ENCODE results near the gene ZBTB42.
"Not testable (repeated sequence)": the region's sequence is repeated elsewhere in the genome, so short reads cannot be mapped to it uniquely, and the experiment has no call there.

GRCh38 chr14:104814701-104815100, 13.8 kb downstream of the ZBTB42 start:
- TF ChIP-seq, protein P1, sequence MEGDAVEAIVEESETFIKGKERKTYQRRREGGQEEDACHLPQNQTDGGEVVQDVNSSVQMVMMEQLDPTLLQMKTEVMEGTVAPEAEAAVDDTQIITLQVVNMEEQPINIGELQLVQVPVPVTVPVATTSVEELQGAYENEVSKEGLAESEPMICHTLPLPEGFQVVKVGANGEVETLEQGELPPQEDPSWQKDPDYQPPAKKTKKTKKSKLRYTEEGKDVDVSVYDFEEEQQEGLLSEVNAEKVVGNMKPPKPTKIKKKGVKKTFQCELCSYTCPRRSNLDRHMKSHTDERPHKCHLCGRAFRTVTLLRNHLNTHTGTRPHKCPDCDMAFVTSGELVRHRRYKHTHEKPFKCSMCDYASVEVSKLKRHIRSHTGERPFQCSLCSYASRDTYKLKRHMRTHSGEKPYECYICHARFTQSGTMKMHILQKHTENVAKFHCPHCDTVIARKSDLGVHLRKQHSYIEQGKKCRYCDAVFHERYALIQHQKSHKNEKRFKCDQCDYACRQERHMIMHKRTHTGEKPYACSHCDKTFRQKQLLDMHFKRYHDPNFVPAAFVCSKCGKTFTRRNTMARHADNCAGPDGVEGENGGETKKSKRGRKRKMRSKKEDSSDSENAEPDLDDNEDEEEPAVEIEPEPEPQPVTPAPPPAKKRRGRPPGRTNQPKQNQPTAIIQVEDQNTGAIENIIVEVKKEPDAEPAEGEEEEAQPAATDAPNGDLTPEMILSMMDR (conservative IDR thresholded peaks at IDR 0.05) = not testable (repeated sequence)
- not testable (repeated sequence) for TF ChIP-seq ZFX (IDR thresholded peaks at IDR 0.05)
